HEK293 (cell line): ENCODE results near the gene PTPDC1.
A peak's percentile ranks its signal among the peaks of the same experiment; 100 is the strongest.

ENCODE experiments used
- CTCF ChIA-PET: fragments of 350-600 bp; formaldehyde crosslinking; extraction: SDS; loops from one replicate; lab custom pipeline; 2021; ENCODE audit warnings: antibody characterized with exemption; lab: Yijun Ruan, JAX
- POLR2A ChIA-PET: fragments of 300-600 bp; formaldehyde crosslinking; extraction: SDS; loops from one replicate; lab custom pipeline; 2020; ENCODE audit warnings: antibody characterized with exemption, inconsistent platforms; lab: Yijun Ruan, JAX
- H3K27ac ChIP-seq: fragments of 200-500 bp; sonication (Bioruptor generic); 2 replicates; pipeline ENCODE4 v1.5.1; 2014; ENCODE audit warnings: low read depth, low read length, control low read depth, inconsistent platforms; ENCODE audit errors: extremely low read depth
- H3K36me3 ChIP-seq, 2 experiments: fragments of 200-500 bp in 1 of 2; sonication (Bioruptor generic) in 1 of 2; 1 replicate in 1 of 2; 2 replicates in 1 of 2; pipeline ENCODE4 v1.5.1; 2014 to 2017; ENCODE audit warnings: inconsistent platforms in 2 of 2, low read length in 2 of 2; ENCODE audit not compliant: control insufficient read depth in 2 of 2, insufficient read depth in 1 of 2
- H3K4me1 ChIP-seq: fragments of 200-500 bp; sonication (Bioruptor generic); 2 replicates; pipeline ENCODE4 v1.5.1; 2014; ENCODE audit warnings: mild to moderate bottlenecking, low read length, inconsistent platforms; ENCODE audit not compliant: control insufficient read depth, insufficient read depth
- H3K4me3 ChIP-seq: 2 replicates; pipeline ENCODE4 v1.5.1; 2011; ENCODE audit warnings: low read depth, mild to moderate bottlenecking, control low read depth, low read length, moderate library complexity
- H3K9me3 ChIP-seq: fragments of 200-500 bp; sonication (Bioruptor generic); 2 replicates; pipeline ENCODE4 v1.5.1; 2014; ENCODE audit warnings: low read depth, low read length, inconsistent platforms; ENCODE audit not compliant: control insufficient read depth, insufficient read depth
- EGR2 ChIP-seq: fragments of 450-650 bp; formaldehyde crosslinking; IDR thresholded peaks from 2 replicates; pipeline ENCODE4 v1.5.1; 2016; ENCODE audit warnings: low read depth, missing biosample characterization, missing genetic modification characterization
- GLI4 ChIP-seq: fragments of 450-650 bp; formaldehyde crosslinking; IDR thresholded peaks from 2 replicates; pipeline ENCODE4 v1.5.1; 2016; ENCODE audit warnings: missing biosample characterization, missing genetic modification characterization
- KLF16 ChIP-seq: fragments of 450-650 bp; formaldehyde crosslinking; IDR thresholded peaks from 2 replicates; pipeline ENCODE4 v1.5.1; 2017; ENCODE audit warnings: missing biosample characterization, missing genetic modification characterization
- RBAK ChIP-seq: fragments of 450-650 bp; formaldehyde crosslinking; IDR thresholded peaks from 2 replicates; pipeline ENCODE4 v1.5.1; 2016; ENCODE audit warnings: missing biosample characterization, missing genetic modification characterization
- SETDB1 ChIP-seq: IDR thresholded peaks from one replicate; pipeline ENCODE4 v1.6.1; 2017; ENCODE audit warnings: mild to moderate bottlenecking, low read length, moderate library complexity, mixed read lengths; ENCODE audit not compliant: insufficient read length
- WT1 ChIP-seq: fragments of 450-650 bp; formaldehyde crosslinking; IDR thresholded peaks from 2 replicates; pipeline ENCODE4 v1.5.1; 2016; ENCODE audit warnings: missing biosample characterization, missing genetic modification characterization
- ZNF133 ChIP-seq: fragments of 450-650 bp; formaldehyde crosslinking; IDR thresholded peaks from 2 replicates; pipeline ENCODE4 v1.5.1; 2016; ENCODE audit warnings: missing biosample characterization, missing genetic modification characterization
- ZNF211 ChIP-seq: fragments of 450-650 bp; formaldehyde crosslinking; IDR thresholded peaks from 2 replicates; pipeline ENCODE4 v1.5.1; 2016; ENCODE audit warnings: low read depth, missing biosample characterization, missing genetic modification characterization
- ZNF23 ChIP-seq: fragments of 450-650 bp; formaldehyde crosslinking; IDR thresholded peaks from 2 replicates; pipeline ENCODE4 v1.5.1; 2016; ENCODE audit warnings: missing biosample characterization, missing genetic modification characterization, borderline replicate concordance
- ZNF24 ChIP-seq: fragments of 450-650 bp; formaldehyde crosslinking; IDR thresholded peaks from 2 replicates; pipeline ENCODE4 v1.5.1; 2016; ENCODE audit warnings: missing biosample characterization, missing genetic modification characterization
- ZNF350 ChIP-seq: fragments of 450-650 bp; formaldehyde crosslinking; IDR thresholded peaks from 2 replicates; pipeline ENCODE4 v1.5.0; 2017; ENCODE audit warnings: missing biosample characterization, mild to moderate bottlenecking, missing genetic modification characterization
- ZNF37A ChIP-seq: fragments of 450-650 bp; IDR thresholded peaks from 2 replicates; pipeline ENCODE4 v1.5.1; 2018; ENCODE audit warnings: missing biosample characterization, missing genetic modification characterization
- ZNF423 ChIP-seq: fragments of 450-650 bp; formaldehyde crosslinking; IDR thresholded peaks from 2 replicates; pipeline ENCODE4 v1.5.1; 2016; ENCODE audit warnings: missing biosample characterization, missing genetic modification characterization
- ZNF426 ChIP-seq: fragments of 450-650 bp; formaldehyde crosslinking; IDR thresholded peaks from 2 replicates; pipeline ENCODE4 v1.5.1; 2017; ENCODE audit warnings: missing biosample characterization, missing genetic modification characterization, mild to moderate bottlenecking, inconsistent platforms, moderate library complexity
- ZNF585B ChIP-seq: fragments of 450-650 bp; formaldehyde crosslinking; IDR thresholded peaks from 2 replicates; pipeline ENCODE4 v1.5.1; 2016; ENCODE audit warnings: missing biosample characterization, missing genetic modification characterization
- ZNF658 ChIP-seq: fragments of 450-650 bp; formaldehyde crosslinking; IDR thresholded peaks from 2 replicates; pipeline ENCODE4; 2016; ENCODE audit warnings: missing biosample characterization, missing genetic modification characterization
- TF ChIP-seq, protein P1 (sequence below): fragments of 450-650 bp; formaldehyde crosslinking; IDR thresholded peaks from 2 replicates; pipeline ENCODE4 v1.5.1; 2017; ENCODE audit warnings: missing biosample characterization, mild to moderate bottlenecking, missing genetic modification characterization, moderate library complexity
- TF ChIP-seq, protein P2 (sequence below): fragments of 450-650 bp; formaldehyde crosslinking; IDR thresholded peaks from 2 replicates; pipeline ENCODE4 v1.5.1; 2017; ENCODE audit warnings: missing biosample characterization, missing genetic modification characterization

The PTPDC1 gene

DNA sequence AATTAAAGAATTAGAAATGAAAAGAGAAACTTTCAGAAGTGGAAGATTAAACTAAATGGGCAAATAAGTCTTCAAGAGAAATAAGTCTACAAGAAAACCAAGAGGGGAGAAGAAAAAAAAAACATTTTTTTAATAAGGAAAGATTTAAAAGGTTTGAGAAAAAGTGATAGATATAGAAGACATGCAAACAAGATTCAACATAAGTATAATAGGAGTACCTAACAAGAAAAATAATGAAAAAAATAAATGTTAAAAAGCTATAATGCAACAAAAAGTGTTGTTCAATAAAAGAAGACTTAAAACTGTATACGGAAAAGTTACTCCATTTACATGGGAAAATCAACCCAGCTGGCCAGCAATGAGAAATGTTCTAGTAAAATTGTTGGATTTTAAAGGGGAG, 42.6 kb downstream of the PTPDC1 start:
- CTCF ChIA-PET, result interaction anchor here (0.5 to 1.7 kb wide), 2 partner anchors 63 to 109 kb away, joined by 4 to 6 read pairs; no protein-coding TSS in a partner anchor
- TF ChIP-seq ZNF133 (tag by site-specific recombination) (peak; percentile 95), SETDB1 (peak; percentile 52), ZNF426 (tag by site-specific recombination) (no peak)
- TF ChIP-seq, all 188 proteins: peak for 2
- Histone ChIP-seq H3K27ac (no peak overlapping the region), H3K36me3 (no peaks in the 10 kb centered on the region), H3K9me3 (no peaks in the 10 kb centered on the region), H3K4me3 (no peak overlapping the region), H3K4me1 (no peaks in the 10 kb centered on the region)
- POLR2A ChIA-PET, result no interaction called here

DNA sequence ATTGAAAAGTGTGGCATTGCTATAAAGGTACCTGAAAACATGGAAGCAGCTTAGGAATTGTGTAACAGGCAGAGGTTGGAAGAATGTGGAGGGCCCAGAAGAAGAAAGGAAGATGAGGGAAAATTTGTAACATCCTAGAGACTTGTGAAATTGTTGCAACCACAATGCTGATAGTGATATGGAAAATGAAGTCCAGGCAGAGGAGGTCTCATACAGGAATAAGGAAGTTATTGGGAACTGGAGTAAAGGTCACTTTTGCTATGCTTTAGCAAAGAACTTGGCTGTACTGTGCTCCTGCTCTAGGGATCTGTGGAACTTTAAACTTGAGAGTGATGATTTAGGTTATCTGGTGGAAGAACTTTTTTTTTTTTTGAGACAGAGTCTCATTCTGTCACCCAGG, 43.5 kb downstream of the PTPDC1 start:
- no peaks in the 10 kb centered on the region for H3K4me1 ChIP-seq
- no peak overlapping the region for H3K4me3 ChIP-seq
- ChIA-PET POLR2A (no interaction called here), CTCF (interaction anchor here (0.6 kb wide), 1 partner anchor 63 kb away, joined by 4 read pairs; no protein-coding TSS in a partner anchor)
- no peak for TF ChIP-seq GLI4 (tag by site-specific recombination)
- TF ChIP-seq ZNF423 (tag by site-specific recombination), result no peak
- TF ChIP-seq ZNF24 (tag by site-specific recombination), result no peak
- TF ChIP-seq ZNF350 (tag by site-specific recombination), result no peak
- no peak for TF ChIP-seq ZNF211 (tag by site-specific recombination)
- no peak for TF ChIP-seq ZNF37A (tag by site-specific recombination)
- H3K27ac ChIP-seq, result no peak overlapping the region
- no peaks in the 10 kb centered on the region for H3K9me3 ChIP-seq
- no peaks in the 10 kb centered on the region for H3K36me3 ChIP-seq

DNA sequence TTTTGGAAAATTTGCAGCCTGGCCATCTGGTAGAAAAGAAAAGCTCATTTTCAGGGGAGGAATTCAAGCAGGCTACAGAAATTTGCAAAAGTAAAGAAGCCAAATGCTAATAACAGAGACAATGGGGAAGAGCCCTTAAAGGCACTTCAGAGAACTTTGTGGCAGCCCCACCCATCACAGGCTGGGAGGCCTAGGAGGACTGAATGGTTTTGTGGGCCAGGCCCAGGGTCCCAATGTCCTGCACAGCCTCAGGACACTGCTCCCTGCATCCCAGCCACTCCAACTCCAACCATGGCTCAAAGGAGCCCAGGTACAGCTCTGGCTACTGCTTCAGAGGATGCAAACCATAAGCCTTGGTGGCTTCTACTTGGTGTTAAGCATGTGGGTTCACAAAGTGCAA, 44.3 kb downstream of the PTPDC1 start:
- TF ChIP-seq ZNF658 (tag by site-specific recombination) (no peak), ZNF23 (tag by site-specific recombination) (no peak), SETDB1 (peak; percentile 76), ZNF585B (tag by site-specific recombination) (peak; percentile 92), KLF16 (no peak), RBAK (no peak)
- TF ChIP-seq, protein P1, sequence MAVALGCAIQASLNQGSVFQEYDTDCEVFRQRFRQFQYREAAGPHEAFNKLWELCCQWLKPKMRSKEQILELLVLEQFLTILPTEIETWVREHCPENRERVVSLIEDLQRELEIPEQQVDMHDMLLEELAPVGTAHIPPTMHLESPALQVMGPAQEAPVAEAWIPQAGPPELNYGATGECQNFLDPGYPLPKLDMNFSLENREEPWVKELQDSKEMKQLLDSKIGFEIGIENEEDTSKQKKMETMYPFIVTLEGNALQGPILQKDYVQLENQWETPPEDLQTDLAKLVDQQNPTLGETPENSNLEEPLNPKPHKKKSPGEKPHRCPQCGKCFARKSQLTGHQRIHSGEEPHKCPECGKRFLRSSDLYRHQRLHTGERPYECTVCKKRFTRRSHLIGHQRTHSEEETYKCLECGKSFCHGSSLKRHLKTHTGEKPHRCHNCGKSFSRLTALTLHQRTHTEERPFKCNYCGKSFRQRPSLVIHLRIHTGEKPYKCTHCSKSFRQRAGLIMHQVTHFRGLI (tag by site-specific recombination), result no peak
- TF ChIP-seq, all 188 proteins: peak for 2
- no peaks in the 10 kb centered on the region for H3K36me3 ChIP-seq
- POLR2A ChIA-PET, result no interaction called here
- no peaks in the 10 kb centered on the region for H3K4me1 ChIP-seq
- no peak overlapping the region for H3K4me3 ChIP-seq
- CTCF ChIA-PET, result interaction anchor here (0.6 kb wide), 1 partner anchor 63 kb away, joined by 4 read pairs; no protein-coding TSS in a partner anchor
- no peak overlapping the region for H3K27ac ChIP-seq
- H3K9me3 ChIP-seq, result no peaks in the 10 kb centered on the region

DNA sequence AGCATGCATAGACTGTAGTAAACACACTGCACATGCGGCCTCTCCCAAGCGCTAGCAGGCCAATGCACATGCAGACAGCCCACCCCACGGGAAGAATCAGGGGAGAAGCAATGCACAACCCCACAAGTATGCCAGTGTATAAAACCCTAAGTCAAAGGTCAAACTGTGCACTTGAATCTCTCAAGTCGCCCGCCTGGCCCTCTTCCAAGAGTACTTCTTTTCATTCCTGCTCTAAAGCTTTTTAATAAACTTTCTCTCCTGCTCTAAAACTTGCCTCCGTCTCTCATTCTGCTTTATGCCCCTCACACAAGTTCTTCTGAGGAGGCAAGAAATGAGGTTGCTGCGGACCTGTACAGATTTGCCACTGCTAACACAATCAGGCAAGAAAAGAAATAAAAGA, 50.4 kb downstream of the PTPDC1 start:
- H3K9me3 ChIP-seq, result no peaks in the 10 kb centered on the region
- no peaks in the 10 kb centered on the region for H3K36me3 ChIP-seq
- H3K27ac ChIP-seq, result no peak overlapping the region
- no peak overlapping the region for H3K4me3 ChIP-seq
- H3K4me1 ChIP-seq, result no peaks in the 10 kb centered on the region
- CTCF ChIA-PET, result interaction anchor here (1.1 kb wide), 1 partner anchor 67 kb away, joined by 4 read pairs; no protein-coding TSS in a partner anchor
- POLR2A ChIA-PET, result no interaction called here
- TF ChIP-seq EGR2 (tag by site-specific recombination) (no peak), WT1 (no peak)
- TF ChIP-seq, protein P2, sequence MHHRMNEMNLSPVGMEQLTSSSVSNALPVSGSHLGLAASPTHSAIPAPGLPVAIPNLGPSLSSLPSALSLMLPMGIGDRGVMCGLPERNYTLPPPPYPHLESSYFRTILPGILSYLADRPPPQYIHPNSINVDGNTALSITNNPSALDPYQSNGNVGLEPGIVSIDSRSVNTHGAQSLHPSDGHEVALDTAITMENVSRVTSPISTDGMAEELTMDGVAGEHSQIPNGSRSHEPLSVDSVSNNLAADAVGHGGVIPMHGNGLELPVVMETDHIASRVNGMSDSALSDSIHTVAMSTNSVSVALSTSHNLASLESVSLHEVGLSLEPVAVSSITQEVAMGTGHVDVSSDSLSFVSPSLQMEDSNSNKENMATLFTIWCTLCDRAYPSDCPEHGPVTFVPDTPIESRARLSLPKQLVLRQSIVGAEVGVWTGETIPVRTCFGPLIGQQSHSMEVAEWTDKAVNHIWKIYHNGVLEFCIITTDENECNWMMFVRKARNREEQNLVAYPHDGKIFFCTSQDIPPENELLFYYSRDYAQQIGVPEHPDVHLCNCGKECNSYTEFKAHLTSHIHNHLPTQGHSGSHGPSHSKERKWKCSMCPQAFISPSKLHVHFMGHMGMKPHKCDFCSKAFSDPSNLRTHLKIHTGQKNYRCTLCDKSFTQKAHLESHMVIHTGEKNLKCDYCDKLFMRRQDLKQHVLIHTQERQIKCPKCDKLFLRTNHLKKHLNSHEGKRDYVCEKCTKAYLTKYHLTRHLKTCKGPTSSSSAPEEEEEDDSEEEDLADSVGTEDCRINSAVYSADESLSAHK (tag by site-specific recombination), result no peak
